Metanephros (tissue), 1 donor: ENCODE measurements around the gene HLF. TPM values are rescaled to one million over a fixed set of nuclear protein-coding genes. Genes with fewer than 3 reads are reported as not detected.

Experiments used
- total RNA-seq: library from RNA; depleted of rRNA; stranded (reverse); fragments of >200 nt; gene quantifications from one replicate; pipeline ENCODE4 v1.2.3, GENCODE V29; 2014

The HLF gene, protein sequence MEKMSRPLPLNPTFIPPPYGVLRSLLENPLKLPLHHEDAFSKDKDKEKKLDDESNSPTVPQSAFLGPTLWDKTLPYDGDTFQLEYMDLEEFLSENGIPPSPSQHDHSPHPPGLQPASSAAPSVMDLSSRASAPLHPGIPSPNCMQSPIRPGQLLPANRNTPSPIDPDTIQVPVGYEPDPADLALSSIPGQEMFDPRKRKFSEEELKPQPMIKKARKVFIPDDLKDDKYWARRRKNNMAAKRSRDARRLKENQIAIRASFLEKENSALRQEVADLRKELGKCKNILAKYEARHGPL
- total RNA-seq: 8.2 TPM

GRCh38 chr17:55264645-55265298, at the start of gene HLF:
Gene HLF, plus strand, starts transcription at chr17:55264960. Its CDS starts 525 bp downstream, at chr17:55265485.

Other genes with a start within 250 kb of the HLF start
- gene MMD, start 156.9 kb downstream of the HLF start, total RNA-seq: 18.0 TPM
- not detected for gene SMIM36, start 246.5 kb downstream of the HLF start, total RNA-seq